Measurements from ENCODE around the gene PRKCH. TPM values are rescaled to one million over a fixed set of nuclear protein-coding genes. Genes with fewer than 3 reads are reported as not detected.

PRKCH gene
- total RNA-seq, 1 donor, result 226 TPM

- Histone ChIP-seq H3K4me3 (ENCODE audit: low read length) (no peak overlapping the region), H3K4me1 (ENCODE audit: insufficient read depth, low read length) (peaks cover 79% of the 10 kb centered on the region), H3K27me3 (ENCODE audit: insufficient read depth, low read length) (no peaks in the 10 kb centered on the region), H3K9me3 (ENCODE audit: low read depth, low read length) (no peaks in the 10 kb centered on the region)
Observed at GRCh38 chr14:61338457-61338856, 17.1 kb downstream of the PRKCH start.

GRCh38 chr14:61341275-61342206, 20.2 kb downstream of the PRKCH start:
- Histone ChIP-seq H3K9me3 (ENCODE audit: low read depth, low read length) (no peaks in the 10 kb centered on the region), H3K27me3 (ENCODE audit: insufficient read depth, low read length) (no peaks in the 10 kb centered on the region), H3K4me1 (ENCODE audit: insufficient read depth, low read length) (peaks cover 90% of the 10 kb centered on the region), H3K4me3 (ENCODE audit: low read length) (no peak overlapping the region)

GRCh38 chr14:61342486-61342885, 21.1 kb downstream of the PRKCH start:
- H3K9me3 ChIP-seq (ENCODE audit: low read depth, low read length), result no peaks in the 10 kb centered on the region
- no peaks in the 10 kb centered on the region for H3K27me3 ChIP-seq (ENCODE audit: insufficient read depth, low read length)
- peaks cover 88% of the 10 kb centered on the region for H3K4me1 ChIP-seq (ENCODE audit: insufficient read depth, low read length)
- no peak overlapping the region for H3K4me3 ChIP-seq (ENCODE audit: low read length)

GRCh38 chr14:61342932-61343331, 21.6 kb downstream of the PRKCH start:
- H3K4me1 ChIP-seq (ENCODE audit: insufficient read depth, low read length), result peaks cover 92% of the 10 kb centered on the region
- no peak overlapping the region for H3K4me3 ChIP-seq (ENCODE audit: low read length)
- no peaks in the 10 kb centered on the region for H3K9me3 ChIP-seq (ENCODE audit: low read depth, low read length)
- H3K27me3 ChIP-seq (ENCODE audit: insufficient read depth, low read length), result no peaks in the 10 kb centered on the region

DNA sequence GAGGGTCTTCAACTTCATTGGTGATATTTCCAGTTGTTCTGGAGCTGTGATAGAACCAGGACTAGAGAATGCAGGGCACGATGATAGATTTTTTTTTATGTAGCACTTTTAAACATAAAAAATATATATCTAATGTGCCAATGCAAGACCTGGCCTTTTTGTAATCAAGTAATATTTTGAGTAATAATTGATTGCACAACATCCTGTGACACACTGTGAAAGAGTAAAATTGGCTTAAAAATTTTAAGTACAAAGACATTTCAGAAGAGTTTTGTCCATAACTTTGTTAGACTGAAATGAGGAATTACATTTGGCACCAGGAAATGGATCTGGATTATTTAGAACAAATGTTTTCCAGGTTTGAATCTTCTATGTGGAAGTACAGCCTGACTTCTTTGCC, 22.1 kb downstream of the PRKCH start:
- peaks cover 94% of the 10 kb centered on the region for H3K4me1 ChIP-seq (ENCODE audit: insufficient read depth, low read length)
- H3K9me3 ChIP-seq (ENCODE audit: low read depth, low read length), result no peaks in the 10 kb centered on the region
- no peaks in the 10 kb centered on the region for H3K27me3 ChIP-seq (ENCODE audit: insufficient read depth, low read length)
- H3K4me3 ChIP-seq (ENCODE audit: low read length), result no peak overlapping the region

DNA sequence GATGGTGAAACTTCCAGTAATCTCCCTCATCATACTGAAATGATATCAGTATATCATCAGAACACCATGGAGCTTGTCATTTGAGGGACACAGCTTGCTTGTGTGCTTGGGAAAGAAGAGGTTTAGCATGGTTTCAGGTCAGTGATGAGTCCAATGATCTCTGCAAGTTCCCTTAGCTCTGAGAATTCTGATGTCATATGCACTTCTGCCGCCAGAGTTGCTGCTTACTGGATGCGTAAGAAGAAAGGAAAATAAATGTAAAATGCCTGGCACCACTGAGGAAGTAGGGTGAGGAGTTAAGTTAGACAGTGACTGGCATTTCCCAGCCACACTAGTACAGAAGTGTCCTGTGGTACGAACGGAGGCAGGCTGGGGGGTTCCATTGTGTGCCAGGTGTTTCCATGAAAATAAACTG, 22.6 kb downstream of the PRKCH start:
- Histone ChIP-seq H3K27me3 (ENCODE audit: insufficient read depth, low read length) (no peaks in the 10 kb centered on the region), H3K4me3 (ENCODE audit: low read length) (no peak overlapping the region), H3K4me1 (ENCODE audit: insufficient read depth, low read length) (peaks cover 93% of the 10 kb centered on the region), H3K9me3 (ENCODE audit: low read depth, low read length) (no peaks in the 10 kb centered on the region)

- H3K4me3 ChIP-seq (ENCODE audit: low read length), result no peak overlapping the region
- peaks cover 94% of the 10 kb centered on the region for H3K4me1 ChIP-seq (ENCODE audit: insufficient read depth, low read length)
- H3K27me3 ChIP-seq (ENCODE audit: insufficient read depth, low read length), result no peaks in the 10 kb centered on the region
- no peaks in the 10 kb centered on the region for H3K9me3 ChIP-seq (ENCODE audit: low read depth, low read length)
Observed at GRCh38 chr14:61344437-61345150, 23.2 kb downstream of the PRKCH start.

DNA sequence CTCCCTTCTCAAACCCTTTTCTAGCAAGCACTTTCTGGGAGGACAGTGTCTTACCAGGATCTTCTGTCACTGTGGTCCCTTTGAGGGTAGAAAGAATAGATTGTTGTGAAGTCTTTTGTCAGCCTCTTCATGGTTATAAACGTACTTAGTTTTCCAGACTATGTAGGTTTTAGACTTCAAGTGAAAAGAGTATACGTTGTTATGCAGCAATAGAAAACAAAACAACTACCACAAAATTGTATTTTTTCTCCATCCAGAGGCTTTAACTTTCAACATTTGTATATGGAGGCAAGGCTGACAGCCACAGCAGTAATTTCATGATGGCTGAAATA, 23.7 kb downstream of the PRKCH start:
- Histone ChIP-seq H3K9me3 (ENCODE audit: low read depth, low read length) (no peaks in the 10 kb centered on the region), H3K4me1 (ENCODE audit: insufficient read depth, low read length) (peaks cover 94% of the 10 kb centered on the region), H3K4me3 (ENCODE audit: low read length) (no peak overlapping the region), H3K27me3 (ENCODE audit: insufficient read depth, low read length) (no peaks in the 10 kb centered on the region)

DNA sequence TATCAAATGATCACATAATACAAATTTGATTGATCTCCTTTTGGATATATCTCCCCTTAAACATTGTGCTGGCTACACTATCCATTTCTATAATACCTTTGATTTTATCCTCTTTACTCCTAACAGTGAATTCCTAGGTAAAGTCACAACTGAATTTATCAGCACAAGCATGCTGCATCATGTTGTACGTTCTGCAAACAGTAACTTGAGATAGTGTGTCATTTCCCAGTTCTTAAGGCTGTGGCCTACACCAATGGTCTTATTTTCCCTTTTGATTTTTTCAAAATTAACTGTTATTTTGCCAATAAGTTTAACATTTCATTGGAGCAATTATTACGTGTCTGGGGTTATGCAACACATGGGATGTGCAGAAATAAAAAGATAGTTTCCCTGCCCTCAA, 24.8 kb downstream of the PRKCH start:
- Histone ChIP-seq H3K4me3 (ENCODE audit: low read length) (no peak overlapping the region), H3K27me3 (ENCODE audit: insufficient read depth, low read length) (no peaks in the 10 kb centered on the region), H3K9me3 (ENCODE audit: low read depth, low read length) (no peaks in the 10 kb centered on the region), H3K4me1 (ENCODE audit: insufficient read depth, low read length) (peaks cover 96% of the 10 kb centered on the region)

GRCh38 chr14:61346793-61347192, 25.4 kb downstream of the PRKCH start:
- Histone ChIP-seq H3K4me1 (ENCODE audit: insufficient read depth, low read length) (peaks cover 95% of the 10 kb centered on the region), H3K4me3 (ENCODE audit: low read length) (no peak overlapping the region), H3K27me3 (ENCODE audit: insufficient read depth, low read length) (no peaks in the 10 kb centered on the region), H3K9me3 (ENCODE audit: low read depth, low read length) (no peaks in the 10 kb centered on the region)

DNA sequence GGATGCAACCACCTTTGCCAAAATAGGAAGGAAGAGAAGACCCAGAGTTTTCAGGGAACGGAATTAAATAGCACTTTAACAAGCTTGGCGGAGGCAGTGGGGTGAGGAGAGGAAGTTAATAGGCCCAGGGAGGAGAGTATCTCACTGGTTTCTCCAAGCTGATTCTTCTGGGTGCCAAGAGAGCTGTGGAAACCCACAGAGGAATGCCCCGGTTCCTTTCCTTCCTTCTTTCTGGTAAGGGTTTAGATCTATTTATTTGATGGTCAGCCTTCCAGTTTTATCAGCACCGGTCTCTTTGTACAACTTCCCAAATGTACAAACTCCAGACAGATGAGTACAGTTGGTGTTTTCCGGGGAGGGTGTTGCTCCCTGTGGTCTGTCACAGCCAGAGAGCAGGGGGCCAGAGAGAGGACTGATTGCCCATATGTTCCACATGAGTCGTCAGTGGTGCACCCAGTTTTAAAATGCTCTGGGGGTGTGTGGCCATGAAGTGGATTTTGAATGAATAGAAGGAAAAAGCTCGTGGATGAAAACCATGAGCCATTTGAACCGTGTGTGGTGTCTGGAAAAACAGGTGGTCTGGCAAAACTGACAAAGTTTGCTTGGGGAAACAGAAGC, 26.6 kb downstream of the PRKCH start:
- no peaks in the 10 kb centered on the region for H3K27me3 ChIP-seq (ENCODE audit: insufficient read depth, low read length)
- no peaks in the 10 kb centered on the region for H3K9me3 ChIP-seq (ENCODE audit: low read depth, low read length)
- H3K4me1 ChIP-seq (ENCODE audit: insufficient read depth, low read length), result peaks cover 90% of the 10 kb centered on the region
- H3K4me3 ChIP-seq (ENCODE audit: low read length), result no peak overlapping the region

DNA sequence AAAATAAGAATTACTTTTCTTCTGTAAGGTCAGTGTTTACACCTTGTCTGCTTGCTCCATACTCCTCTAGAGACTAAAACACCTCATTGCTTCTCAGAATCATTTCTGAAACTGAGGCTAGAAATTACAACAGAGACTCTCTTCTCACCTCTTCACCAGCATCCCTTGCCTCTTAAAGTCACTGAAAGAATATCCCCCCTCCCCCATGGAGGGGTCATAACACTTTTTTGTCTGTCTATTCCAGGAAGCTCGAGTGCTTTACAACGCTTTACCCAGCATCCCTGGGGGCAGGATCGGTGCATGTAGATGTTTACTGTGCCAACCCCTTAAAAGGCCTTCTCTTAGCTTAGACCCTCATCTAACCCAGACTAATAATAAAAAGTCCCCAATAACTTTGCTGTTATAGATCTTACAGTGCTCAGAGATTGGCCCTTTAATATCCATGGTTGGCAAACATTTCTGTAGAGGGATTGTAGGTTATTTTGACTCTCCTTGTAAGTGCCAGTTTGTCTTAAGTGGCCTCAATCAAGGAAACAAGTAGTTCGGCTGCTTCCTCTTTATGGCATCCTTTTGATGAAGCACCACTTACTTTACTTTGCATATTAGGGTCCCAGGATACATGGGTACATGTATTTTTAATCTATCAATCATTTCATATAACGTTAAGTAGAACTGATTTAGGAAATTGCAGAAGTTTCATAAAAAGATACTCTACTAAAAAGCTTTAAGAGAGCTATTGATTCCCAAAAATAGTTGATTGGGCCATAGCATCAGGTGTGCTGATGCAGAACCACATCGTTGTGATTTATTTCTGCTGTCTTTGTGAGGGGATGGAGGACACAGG, 29.3 kb downstream of the PRKCH start:
- H3K4me1 ChIP-seq (ENCODE audit: insufficient read depth, low read length), result peaks cover 69% of the 10 kb centered on the region
- no peaks in the 10 kb centered on the region for H3K9me3 ChIP-seq (ENCODE audit: low read depth, low read length)
- H3K27me3 ChIP-seq (ENCODE audit: insufficient read depth, low read length), result no peaks in the 10 kb centered on the region
- no peak overlapping the region for H3K4me3 ChIP-seq (ENCODE audit: low read length)

- H3K4me3 ChIP-seq (ENCODE audit: low read length), result no peak overlapping the region
- H3K27me3 ChIP-seq (ENCODE audit: insufficient read depth, low read length), result no peaks in the 10 kb centered on the region
- no peaks in the 10 kb centered on the region for H3K9me3 ChIP-seq (ENCODE audit: low read depth, low read length)
- H3K4me1 ChIP-seq (ENCODE audit: insufficient read depth, low read length), result peaks cover 69% of the 10 kb centered on the region
Observed at GRCh38 chr14:61351477-61351876, 30.1 kb downstream of the PRKCH start.

DNA sequence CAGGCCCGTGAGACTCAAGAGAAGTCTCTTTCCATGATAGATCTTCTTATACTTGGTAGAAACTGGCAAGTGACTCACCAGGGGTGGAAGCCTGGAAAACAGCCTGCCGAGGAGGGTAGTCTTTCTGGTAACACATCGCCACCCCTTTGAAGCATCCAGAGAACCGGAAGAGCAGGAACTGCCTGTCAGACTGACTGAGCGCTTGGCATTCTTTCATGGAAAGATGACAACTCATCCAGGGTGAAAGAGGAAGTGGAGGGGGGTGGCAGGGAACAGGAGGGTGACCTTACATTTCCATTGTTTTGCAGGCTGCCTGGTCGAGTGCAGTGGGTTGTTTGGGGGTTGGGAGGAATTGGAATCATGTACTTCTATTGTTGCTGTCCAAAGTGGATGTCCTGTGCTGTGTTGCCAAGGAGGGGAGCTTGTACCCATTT, 34.5 kb downstream of the PRKCH start:
- no peak overlapping the region for H3K4me3 ChIP-seq (ENCODE audit: low read length)
- H3K9me3 ChIP-seq (ENCODE audit: low read depth, low read length), result no peaks in the 10 kb centered on the region
- H3K4me1 ChIP-seq (ENCODE audit: insufficient read depth, low read length), result peaks cover 60% of the 10 kb centered on the region
- no peaks in the 10 kb centered on the region for H3K27me3 ChIP-seq (ENCODE audit: insufficient read depth, low read length)

Measured in mononuclear cell (primary cell).